Measurements from ENCODE around the gene WDR27.
"Not testable (repeated sequence)": the region's sequence is repeated elsewhere in the genome, so short reads cannot be mapped to it uniquely, and the experiment has no call there.

The WDR27 gene

GRCh38 chr6:169479783-169480495 is 221.9 kb downstream of the WDR27 start:
- DNase-seq (ENCODE audit: low read depth): no peak

- no peak for DNase-seq (ENCODE audit: low read depth)
Observed at GRCh38 chr6:169474362-169474761, 227.5 kb downstream of the WDR27 start.

- no peak for DNase-seq (ENCODE audit: low read depth)
Observed at GRCh38 chr6:169473663-169474062, 228.2 kb downstream of the WDR27 start.

- no peak for DNase-seq (ENCODE audit: low read depth)
Observed at GRCh38 chr6:169472786-169473416, 228.9 kb downstream of the WDR27 start.

GRCh38 chr6:169470790-169471189 is 231.0 kb downstream of the WDR27 start:
- DNase-seq (ENCODE audit: low read depth): no peak

- no peak for DNase-seq (ENCODE audit: low read depth)
Observed at GRCh38 chr6:169469028-169469427, 232.8 kb downstream of the WDR27 start.

GRCh38 chr6:169467755-169468154 is 234.1 kb downstream of the WDR27 start:
- DNase-seq (ENCODE audit: low read depth): not testable (repeated sequence)

GRCh38 chr6:169466256-169466655 is 235.6 kb downstream of the WDR27 start:
- not testable (repeated sequence) for DNase-seq (ENCODE audit: low read depth)

GRCh38 chr6:169457762-169458161 is 244.1 kb downstream of the WDR27 start:
- DNase-seq (ENCODE audit: low read depth): no peak

- no peak for DNase-seq (ENCODE audit: low read depth)
Observed at GRCh38 chr6:169456840-169457239, 245.0 kb downstream of the WDR27 start.

GRCh38 chr6:169455470-169455869 is 246.4 kb downstream of the WDR27 start:
- no peak for DNase-seq (ENCODE audit: low read depth)

GRCh38 chr6:169454872-169455204 is 247.0 kb downstream of the WDR27 start:
- no peak for DNase-seq (ENCODE audit: low read depth)

GRCh38 chr6:169454204-169454871 is 247.5 kb downstream of the WDR27 start:
- DNase-seq (ENCODE audit: low read depth): peak; percentile 97

GRCh38 chr6:169452869-169453620 is 248.8 kb downstream of the WDR27 start:
- DNase-seq (ENCODE audit: low read depth): peak; percentile 32

- DNase-seq (ENCODE audit: low read depth): peak; percentile 97
Observed at GRCh38 chr6:169452117-169452868, 249.5 kb downstream of the WDR27 start.

- no peak for DNase-seq (ENCODE audit: low read depth)
Observed at GRCh38 chr6:169451065-169451838, 250.6 kb downstream of the WDR27 start.

GRCh38 chr6:169450097-169450496 is 251.7 kb downstream of the WDR27 start:
- no peak for DNase-seq (ENCODE audit: low read depth)

GRCh38 chr6:169449221-169449620 is 252.6 kb downstream of the WDR27 start:
- peak; percentile 50 for DNase-seq (ENCODE audit: low read depth)

- no peak for DNase-seq (ENCODE audit: low read depth)
Observed at GRCh38 chr6:169445661-169446581, 255.9 kb downstream of the WDR27 start.

- DNase-seq (ENCODE audit: low read depth): no peak
Observed at GRCh38 chr6:169445227-169445626, 256.6 kb downstream of the WDR27 start.

All from iris pigment epithelial cell (primary cell).